HEK293 (cell line): Measurements from ENCODE around the gene MYO7B.

Experiments used
- CTCF ChIA-PET: fragments of 350-600 bp; formaldehyde crosslinking; extraction: SDS; loops from one replicate; lab custom pipeline; 2021; ENCODE audit warnings: antibody characterized with exemption; lab: Yijun Ruan, JAX
- POLR2A ChIA-PET: fragments of 300-600 bp; formaldehyde crosslinking; extraction: SDS; loops from one replicate; lab custom pipeline; 2020; ENCODE audit warnings: antibody characterized with exemption, inconsistent platforms; lab: Yijun Ruan, JAX
- H3K27ac ChIP-seq: fragments of 200-500 bp; sonication (Bioruptor generic); 2 replicates; pipeline ENCODE4 v1.5.1; 2014; ENCODE audit warnings: low read depth, low read length, control low read depth, inconsistent platforms; ENCODE audit errors: extremely low read depth
- H3K36me3 ChIP-seq, 2 experiments: fragments of 200-500 bp in 1 of 2; sonication (Bioruptor generic) in 1 of 2; 1 replicate in 1 of 2; 2 replicates in 1 of 2; pipeline ENCODE4 v1.5.1; 2014 to 2017; ENCODE audit warnings: inconsistent platforms in 2 of 2, low read length in 2 of 2; ENCODE audit not compliant: control insufficient read depth in 2 of 2, insufficient read depth in 1 of 2
- H3K4me1 ChIP-seq: fragments of 200-500 bp; sonication (Bioruptor generic); 2 replicates; pipeline ENCODE4 v1.5.1; 2014; ENCODE audit warnings: mild to moderate bottlenecking, low read length, inconsistent platforms; ENCODE audit not compliant: control insufficient read depth, insufficient read depth
- H3K4me3 ChIP-seq: 2 replicates; pipeline ENCODE4 v1.5.1; 2011; ENCODE audit warnings: low read depth, mild to moderate bottlenecking, control low read depth, low read length, moderate library complexity
- H3K9me3 ChIP-seq: fragments of 200-500 bp; sonication (Bioruptor generic); 2 replicates; pipeline ENCODE4 v1.5.1; 2014; ENCODE audit warnings: low read depth, low read length, inconsistent platforms; ENCODE audit not compliant: control insufficient read depth, insufficient read depth
- KLF10 ChIP-seq: fragments of 450-650 bp; IDR thresholded peaks from 2 replicates; pipeline ENCODE4 v1.5.1; 2018; ENCODE audit warnings: missing biosample characterization, mild to moderate bottlenecking, missing genetic modification characterization
- ZBTB17 ChIP-seq: fragments of 450-650 bp; formaldehyde crosslinking; IDR thresholded peaks from 2 replicates; pipeline ENCODE4 v1.5.1; 2016; ENCODE audit warnings: missing biosample characterization, missing genetic modification characterization
- ZBTB20 ChIP-seq: fragments of 450-650 bp; formaldehyde crosslinking; IDR thresholded peaks from 2 replicates; pipeline ENCODE4 v1.5.1; 2016; ENCODE audit warnings: missing biosample characterization, missing genetic modification characterization
- ZNF10 ChIP-seq: fragments of 450-650 bp; formaldehyde crosslinking; IDR thresholded peaks from 2 replicates; pipeline ENCODE4 v1.5.1; 2017; ENCODE audit warnings: missing biosample characterization, missing genetic modification characterization
- ZNF138 ChIP-seq: fragments of 450-650 bp; formaldehyde crosslinking; IDR thresholded peaks from 2 replicates; pipeline ENCODE4 v1.5.1; 2016; ENCODE audit warnings: missing biosample characterization, missing genetic modification characterization, borderline replicate concordance
- ZNF157 ChIP-seq: fragments of 450-650 bp; formaldehyde crosslinking; IDR thresholded peaks from 2 replicates; pipeline ENCODE4 v1.5.1; 2016; ENCODE audit warnings: missing biosample characterization, missing genetic modification characterization
- ZNF169 ChIP-seq: fragments of 450-650 bp; formaldehyde crosslinking; IDR thresholded peaks from 2 replicates; pipeline ENCODE4 v1.5.1; 2016; ENCODE audit warnings: missing biosample characterization, missing genetic modification characterization
- ZNF202 ChIP-seq: fragments of 450-650 bp; formaldehyde crosslinking; IDR thresholded peaks from 2 replicates; pipeline ENCODE4 v1.5.1; 2016; ENCODE audit warnings: missing biosample characterization, missing genetic modification characterization, borderline replicate concordance
- ZNF473 ChIP-seq: fragments of 450-650 bp; formaldehyde crosslinking; IDR thresholded peaks from 2 replicates; pipeline ENCODE4 v1.5.1; 2017; ENCODE audit warnings: missing biosample characterization, missing genetic modification characterization
- ZNF561 ChIP-seq: fragments of 450-650 bp; IDR thresholded peaks from 2 replicates; pipeline ENCODE4 v1.5.1; 2018; ENCODE audit warnings: missing biosample characterization, missing genetic modification characterization, borderline replicate concordance
- ZNF596 ChIP-seq: fragments of 450-650 bp; IDR thresholded peaks from 2 replicates; pipeline ENCODE4 v1.5.0; 2018; ENCODE audit warnings: missing biosample characterization, mild to moderate bottlenecking, missing genetic modification characterization, moderate library complexity
- TF ChIP-seq, protein P1 (sequence below): fragments of 450-650 bp; formaldehyde crosslinking; IDR thresholded peaks from 2 replicates; pipeline ENCODE4 v1.5.1; 2016; ENCODE audit warnings: missing biosample characterization, missing genetic modification characterization
- TF ChIP-seq, protein P2 (sequence below): fragments of 450-650 bp; formaldehyde crosslinking; IDR thresholded peaks from 2 replicates; pipeline ENCODE4 v1.5.1; 2016; ENCODE audit warnings: missing biosample characterization, missing genetic modification characterization
- TF ChIP-seq, protein P3 (sequence below): fragments of 450-650 bp; formaldehyde crosslinking; IDR thresholded peaks from 2 replicates; pipeline ENCODE4 v1.5.1; 2016; ENCODE audit warnings: missing biosample characterization, missing genetic modification characterization
- TF ChIP-seq, protein P4 (sequence below): fragments of 450-650 bp; IDR thresholded peaks from 2 replicates; pipeline ENCODE4 v1.5.1; 2018; ENCODE audit warnings: missing biosample characterization, mild to moderate bottlenecking, missing genetic modification characterization
- TF ChIP-seq, protein P5 (sequence below): fragments of 450-650 bp; formaldehyde crosslinking; IDR thresholded peaks from 2 replicates; pipeline ENCODE4 v1.5.1; 2016; ENCODE audit warnings: missing biosample characterization, missing genetic modification characterization, low read depth
- TF ChIP-seq, protein P6 (sequence below): fragments of 450-650 bp; formaldehyde crosslinking; IDR thresholded peaks from 2 replicates; pipeline ENCODE4 v1.5.1; 2016; ENCODE audit warnings: missing biosample characterization, missing genetic modification characterization

MYO7B gene

DNA sequence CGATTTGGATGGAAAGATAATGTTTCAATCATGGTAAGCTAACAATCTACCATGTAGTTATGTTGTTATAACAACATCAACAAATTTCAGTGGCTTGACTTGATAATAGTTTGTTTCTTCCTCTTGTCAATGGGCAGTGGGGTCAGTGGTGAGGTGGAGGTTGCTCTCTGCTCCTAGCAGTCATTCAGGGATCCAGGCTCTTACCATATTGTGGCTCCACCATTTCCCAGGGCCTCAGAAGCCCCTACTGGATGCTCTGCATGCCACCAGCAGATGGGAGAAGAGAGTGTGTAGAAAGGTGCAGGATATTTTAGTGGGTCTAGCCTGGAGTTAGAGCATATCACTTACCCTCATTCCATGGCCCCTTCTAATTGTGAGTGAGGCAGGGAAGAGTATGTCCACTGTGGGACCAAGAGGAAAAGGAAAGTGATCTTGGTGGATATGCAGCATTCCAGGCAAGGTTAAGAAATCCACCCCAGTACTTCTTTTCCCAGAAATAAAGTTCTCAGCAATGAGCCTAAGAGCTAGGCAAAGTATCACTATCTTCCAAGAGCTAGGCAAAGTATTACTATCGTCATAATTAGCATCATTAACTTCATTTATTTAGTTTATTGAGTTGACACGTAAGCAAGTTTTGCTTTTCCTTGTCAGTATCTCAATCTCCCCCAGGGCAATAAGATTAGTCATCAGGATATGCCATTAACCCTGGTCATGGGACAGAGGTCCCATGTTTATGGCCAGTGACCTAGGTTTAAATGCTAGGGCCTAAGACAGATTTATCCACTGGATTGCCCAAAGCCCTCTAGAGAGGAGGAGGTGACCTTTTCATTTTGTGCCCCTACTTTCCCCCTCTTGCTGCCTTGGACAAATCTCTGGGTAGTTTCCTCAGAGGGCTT, 5.0 kb upstream of the MYO7B start:
- no peak overlapping the region for H3K27ac ChIP-seq
- ChIA-PET CTCF (interaction anchor here (0.9 to 2.7 kb wide), 4 partner anchors 9 to 119 kb away, joined by 3 to 6 read pairs (median 4); no protein-coding TSS in a partner anchor), POLR2A (no interaction called here)
- H3K9me3 ChIP-seq = no peaks in the 10 kb centered on the region
- peaks cover 4% of the 10 kb centered on the region; the same call in 1 of the 2 replicates for H3K4me1 ChIP-seq
- TF ChIP-seq, protein P1, sequence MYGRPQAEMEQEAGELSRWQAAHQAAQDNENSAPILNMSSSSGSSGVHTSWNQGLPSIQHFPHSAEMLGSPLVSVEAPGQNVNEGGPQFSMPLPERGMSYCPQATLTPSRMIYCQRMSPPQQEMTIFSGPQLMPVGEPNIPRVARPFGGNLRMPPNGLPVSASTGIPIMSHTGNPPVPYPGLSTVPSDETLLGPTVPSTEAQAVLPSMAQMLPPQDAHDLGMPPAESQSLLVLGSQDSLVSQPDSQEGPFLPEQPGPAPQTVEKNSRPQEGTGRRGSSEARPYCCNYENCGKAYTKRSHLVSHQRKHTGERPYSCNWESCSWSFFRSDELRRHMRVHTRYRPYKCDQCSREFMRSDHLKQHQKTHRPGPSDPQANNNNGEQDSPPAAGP (tag by site-specific recombination) = no peak
- TF ChIP-seq ZNF202 (tag by site-specific recombination) = no peak
- no peak for TF ChIP-seq KLF10
- TF ChIP-seq ZNF157 (tag by site-specific recombination) = no peak
- no peak for TF ChIP-seq ZNF473 (tag by site-specific recombination)
- no peak for TF ChIP-seq ZNF138
- no peak for TF ChIP-seq ZNF561 (tag by site-specific recombination)
- no peak for TF ChIP-seq ZNF596 (tag by site-specific recombination)
- TF ChIP-seq, protein P2, sequence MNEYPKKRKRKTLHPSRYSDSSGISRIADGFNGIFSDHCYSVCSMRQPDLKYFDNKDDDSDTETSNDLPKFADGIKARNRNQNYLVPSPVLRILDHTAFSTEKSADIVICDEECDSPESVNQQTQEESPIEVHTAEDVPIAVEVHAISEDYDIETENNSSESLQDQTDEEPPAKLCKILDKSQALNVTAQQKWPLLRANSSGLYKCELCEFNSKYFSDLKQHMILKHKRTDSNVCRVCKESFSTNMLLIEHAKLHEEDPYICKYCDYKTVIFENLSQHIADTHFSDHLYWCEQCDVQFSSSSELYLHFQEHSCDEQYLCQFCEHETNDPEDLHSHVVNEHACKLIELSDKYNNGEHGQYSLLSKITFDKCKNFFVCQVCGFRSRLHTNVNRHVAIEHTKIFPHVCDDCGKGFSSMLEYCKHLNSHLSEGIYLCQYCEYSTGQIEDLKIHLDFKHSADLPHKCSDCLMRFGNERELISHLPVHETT (tag by site-specific recombination) = no peak
- TF ChIP-seq, protein P3, sequence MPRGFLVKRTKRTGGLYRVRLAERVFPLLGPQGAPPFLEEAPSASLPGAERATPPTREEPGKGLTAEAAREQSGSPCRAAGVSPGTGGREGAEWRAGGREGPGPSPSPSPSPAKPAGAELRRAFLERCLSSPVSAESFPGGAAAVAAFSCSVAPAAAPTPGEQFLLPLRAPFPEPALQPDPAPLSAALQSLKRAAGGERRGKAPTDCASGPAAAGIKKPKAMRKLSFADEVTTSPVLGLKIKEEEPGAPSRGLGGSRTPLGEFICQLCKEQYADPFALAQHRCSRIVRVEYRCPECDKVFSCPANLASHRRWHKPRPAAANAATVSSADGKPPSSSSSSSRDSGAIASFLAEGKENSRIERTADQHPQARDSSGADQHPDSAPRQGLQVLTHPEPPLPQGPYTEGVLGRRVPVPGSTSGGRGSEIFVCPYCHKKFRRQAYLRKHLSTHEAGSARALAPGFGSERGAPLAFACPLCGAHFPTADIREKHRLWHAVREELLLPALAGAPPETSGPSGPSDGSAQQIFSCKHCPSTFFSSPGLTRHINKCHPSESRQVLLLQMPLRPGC (tag by site-specific recombination) = no peak
- TF ChIP-seq ZNF10 = no peak
- TF ChIP-seq, protein P4, sequence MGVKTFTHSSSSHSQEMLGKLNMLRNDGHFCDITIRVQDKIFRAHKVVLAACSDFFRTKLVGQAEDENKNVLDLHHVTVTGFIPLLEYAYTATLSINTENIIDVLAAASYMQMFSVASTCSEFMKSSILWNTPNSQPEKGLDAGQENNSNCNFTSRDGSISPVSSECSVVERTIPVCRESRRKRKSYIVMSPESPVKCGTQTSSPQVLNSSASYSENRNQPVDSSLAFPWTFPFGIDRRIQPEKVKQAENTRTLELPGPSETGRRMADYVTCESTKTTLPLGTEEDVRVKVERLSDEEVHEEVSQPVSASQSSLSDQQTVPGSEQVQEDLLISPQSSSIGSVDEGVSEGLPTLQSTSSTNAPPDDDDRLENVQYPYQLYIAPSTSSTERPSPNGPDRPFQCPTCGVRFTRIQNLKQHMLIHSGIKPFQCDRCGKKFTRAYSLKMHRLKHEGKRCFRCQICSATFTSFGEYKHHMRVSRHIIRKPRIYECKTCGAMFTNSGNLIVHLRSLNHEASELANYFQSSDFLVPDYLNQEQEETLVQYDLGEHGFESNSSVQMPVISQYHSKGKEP = no peak
- TF ChIP-seq, protein P5, sequence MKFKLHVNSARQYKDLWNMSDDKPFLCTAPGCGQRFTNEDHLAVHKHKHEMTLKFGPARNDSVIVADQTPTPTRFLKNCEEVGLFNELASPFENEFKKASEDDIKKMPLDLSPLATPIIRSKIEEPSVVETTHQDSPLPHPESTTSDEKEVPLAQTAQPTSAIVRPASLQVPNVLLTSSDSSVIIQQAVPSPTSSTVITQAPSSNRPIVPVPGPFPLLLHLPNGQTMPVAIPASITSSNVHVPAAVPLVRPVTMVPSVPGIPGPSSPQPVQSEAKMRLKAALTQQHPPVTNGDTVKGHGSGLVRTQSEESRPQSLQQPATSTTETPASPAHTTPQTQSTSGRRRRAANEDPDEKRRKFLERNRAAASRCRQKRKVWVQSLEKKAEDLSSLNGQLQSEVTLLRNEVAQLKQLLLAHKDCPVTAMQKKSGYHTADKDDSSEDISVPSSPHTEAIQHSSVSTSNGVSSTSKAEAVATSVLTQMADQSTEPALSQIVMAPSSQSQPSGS (tag by site-specific recombination) = no peak
- no peak for TF ChIP-seq ZBTB20 (tag by site-specific recombination)
- TF ChIP-seq, protein P6, sequence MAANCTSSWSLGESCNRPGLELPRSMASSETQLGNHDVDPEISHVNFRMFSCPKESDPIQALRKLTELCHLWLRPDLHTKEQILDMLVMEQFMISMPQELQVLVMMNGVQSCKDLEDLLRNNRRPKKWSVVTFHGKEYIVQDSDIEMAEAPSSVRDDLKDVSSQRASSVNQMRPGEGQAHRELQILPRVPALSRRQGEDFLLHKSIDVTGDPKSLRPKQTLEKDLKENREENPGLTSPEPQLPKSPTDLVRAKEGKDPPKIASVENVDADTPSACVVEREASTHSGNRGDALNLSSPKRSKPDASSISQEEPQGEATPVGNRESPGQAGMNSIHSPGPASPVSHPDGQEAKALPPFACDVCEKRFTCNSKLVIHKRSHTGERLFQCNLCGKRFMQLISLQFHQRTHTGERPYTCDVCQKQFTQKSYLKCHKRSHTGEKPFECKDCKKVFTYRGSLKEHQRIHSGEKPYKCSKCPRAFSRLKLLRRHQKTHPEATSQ = no peak
- no peak for TF ChIP-seq ZNF169 (tag by site-specific recombination)
- no peak for TF ChIP-seq ZBTB17 (tag by site-specific recombination)
- TF ChIP-seq, all 188 proteins: peak for 0
- H3K36me3 ChIP-seq = no peaks in the 10 kb centered on the region
- H3K4me3 ChIP-seq = no peak overlapping the region
